A172 (cell line): ENCODE data around the gene SGPL1. TPM values are rescaled to one million over a fixed set of nuclear protein-coding genes. Genes with fewer than 3 reads are reported as not detected.
"Not testable (repeated sequence)": the region's sequence is repeated elsewhere in the genome, so short reads cannot be mapped to it uniquely, and the experiment has no call there.

Experiments
- DNase-seq: peaks from one replicate; pipeline ENCODE4 v3.0.0-alpha.2; 2015; ENCODE audit warnings: low spot score
- total RNA-seq: library from RNA; depleted of rRNA; stranded (reverse); fragments of >200 nt; shearing (Covaris generic); gene quantifications from 2 replicates; pipeline ENCODE4 v1.2.3, GENCODE V29; 2014

The SGPL1 gene
- total RNA-seq, 1 experiment from 2014 or later: 25.5 TPM

DNA sequence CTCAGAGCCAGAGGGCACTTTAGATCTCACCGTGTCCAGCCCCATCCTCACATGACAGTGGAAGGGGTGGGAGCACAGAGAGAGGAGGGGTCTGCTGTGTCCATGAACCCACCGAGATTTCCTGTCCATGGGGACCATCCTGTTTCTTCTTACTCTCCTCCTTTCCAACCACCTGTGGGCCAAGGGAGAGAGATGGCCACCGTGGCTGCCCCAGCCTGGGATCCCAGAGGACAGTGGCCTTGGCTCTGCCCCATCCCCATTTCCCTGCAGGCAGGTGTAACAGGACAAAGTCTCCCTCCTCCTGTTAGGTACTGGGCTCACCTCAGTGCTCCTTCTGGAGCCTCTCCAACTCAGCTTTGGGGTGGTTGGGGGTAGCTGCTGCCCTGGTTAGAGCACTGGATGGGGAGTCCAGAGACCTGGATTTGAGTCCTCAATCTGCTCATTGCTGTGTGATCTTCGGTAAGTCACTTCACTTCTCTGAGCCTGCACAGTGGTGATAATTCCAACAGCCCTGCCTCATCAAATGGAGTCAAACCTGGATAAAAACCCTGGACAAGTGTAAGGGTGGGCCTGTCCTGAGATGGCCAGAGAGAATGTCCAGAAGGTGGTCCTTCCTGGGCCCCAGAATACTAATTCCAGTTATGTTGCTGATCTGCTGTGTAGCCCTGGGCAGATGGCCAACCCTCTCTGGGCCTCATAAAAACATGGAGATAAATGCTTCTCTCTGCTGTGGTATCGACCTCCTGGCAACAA, 90.5 kb downstream of the SGPL1 start:
- no peak for DNase-seq

DNA sequence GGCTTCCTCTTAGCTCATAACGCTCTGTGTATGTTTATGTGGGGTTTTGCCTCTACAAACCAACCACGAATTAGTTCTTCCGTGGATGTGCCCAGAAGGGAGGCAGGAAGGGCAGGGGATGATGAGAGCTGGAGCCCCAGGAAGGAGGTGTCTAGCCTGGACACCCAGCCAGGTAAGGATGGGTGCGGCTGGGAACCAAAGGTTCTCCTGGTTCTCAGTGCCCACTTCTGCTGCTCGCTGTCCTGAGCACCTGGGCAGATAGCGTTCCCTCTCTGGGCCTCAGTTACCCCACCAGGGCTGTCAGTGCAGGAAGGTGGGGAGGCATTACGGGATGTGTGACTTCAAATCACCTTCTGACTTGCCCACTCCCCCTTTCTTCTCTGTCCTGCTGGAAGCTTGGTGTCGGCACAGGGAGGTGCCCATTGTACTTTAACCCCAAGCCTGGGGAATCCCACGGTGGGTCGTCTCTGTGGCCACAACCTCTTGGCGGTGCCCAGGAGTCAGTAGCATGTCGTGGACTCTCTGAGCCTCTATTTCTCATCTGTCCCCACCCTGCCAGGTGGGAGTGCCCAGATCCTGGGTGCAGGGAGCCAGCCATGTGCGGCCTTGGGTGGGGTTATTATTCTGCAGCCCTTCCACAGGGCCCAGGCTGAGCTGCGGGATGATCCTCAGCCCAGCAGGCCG, 91.3 kb downstream of the SGPL1 start:
- no peak for DNase-seq

GRCh38 chr10:70907637-70908405, 92.1 kb downstream of the SGPL1 start:
- no peak for DNase-seq

DNA sequence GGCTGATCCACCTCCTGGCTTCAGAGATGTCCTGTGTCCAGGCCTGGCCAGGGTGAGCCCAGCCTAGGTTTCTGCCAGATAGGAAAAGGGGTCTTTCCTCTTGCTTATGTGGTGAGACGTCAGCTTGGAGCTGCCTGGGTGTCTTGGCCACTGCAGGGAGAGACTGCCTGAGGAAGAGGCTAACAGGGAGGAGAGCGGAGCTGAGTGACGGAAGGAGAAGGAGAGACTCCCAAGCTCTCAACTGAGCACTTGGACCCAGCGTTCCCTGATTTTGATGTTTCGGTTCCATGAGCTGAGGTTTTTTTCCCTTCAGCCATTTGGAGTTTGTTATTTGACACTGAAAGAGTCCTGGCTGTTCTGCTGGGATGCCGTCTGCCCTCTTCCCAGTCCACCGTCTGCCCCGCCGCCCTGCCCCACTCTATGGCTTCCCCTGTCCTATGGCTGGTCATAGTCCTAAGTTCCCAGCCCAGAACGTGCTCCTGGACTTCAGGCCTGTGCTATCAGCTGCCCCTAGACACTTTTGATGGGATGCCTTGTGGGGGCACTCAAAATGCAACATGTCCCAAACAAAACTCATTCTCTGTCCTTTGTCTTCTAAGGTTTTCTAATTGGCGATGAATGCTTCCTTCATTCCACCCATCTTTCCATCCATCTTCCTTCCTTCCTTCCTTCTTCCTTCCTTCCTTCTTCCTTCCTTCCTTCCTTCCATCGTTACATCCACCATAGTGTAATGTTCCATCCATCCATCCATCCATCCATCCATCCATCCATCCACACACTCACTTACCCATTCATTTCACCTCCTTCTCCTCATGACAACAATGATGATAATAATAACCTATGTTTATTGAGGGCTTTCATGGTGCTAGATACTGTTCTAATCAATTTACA, 92.9 kb downstream of the SGPL1 start:
- DNase-seq: no peak

DNA sequence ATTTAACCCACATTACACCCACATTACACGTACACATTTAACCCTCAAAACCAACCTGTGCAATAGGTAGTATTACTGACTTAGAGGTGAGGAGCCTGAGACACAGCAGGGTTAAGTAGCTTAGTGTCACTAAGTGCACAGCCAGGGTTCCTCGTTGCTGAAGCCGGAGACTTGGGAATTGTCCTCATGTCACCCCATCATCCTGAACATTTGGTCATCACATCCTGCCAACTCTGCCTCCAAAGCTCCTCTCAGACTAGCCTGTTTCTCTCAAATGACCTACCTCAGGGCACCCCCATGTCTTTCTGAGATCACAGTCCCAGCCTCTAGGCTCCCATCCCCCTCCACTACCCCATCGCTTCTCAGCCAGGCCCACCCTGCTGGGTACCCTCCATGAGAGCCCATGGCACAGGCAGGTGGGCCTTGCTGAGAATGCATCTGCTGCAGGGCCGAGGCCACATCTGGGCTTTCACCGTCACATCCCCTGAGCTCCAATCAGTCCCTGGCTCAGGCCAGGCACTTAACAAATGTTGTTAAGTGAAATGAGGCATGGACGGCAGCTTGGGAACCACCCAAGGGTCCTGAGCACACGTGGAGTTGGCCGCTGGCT, 93.7 kb downstream of the SGPL1 start:
- DNase-seq: no peak

- DNase-seq: no peak
These were observed 95.0 kb downstream of the SGPL1 start for GRCh38 chr10:70910486-70911341.

- DNase-seq: no peak
These were observed 95.6 kb downstream of the SGPL1 start for GRCh38 chr10:70911386-70911785.

DNA sequence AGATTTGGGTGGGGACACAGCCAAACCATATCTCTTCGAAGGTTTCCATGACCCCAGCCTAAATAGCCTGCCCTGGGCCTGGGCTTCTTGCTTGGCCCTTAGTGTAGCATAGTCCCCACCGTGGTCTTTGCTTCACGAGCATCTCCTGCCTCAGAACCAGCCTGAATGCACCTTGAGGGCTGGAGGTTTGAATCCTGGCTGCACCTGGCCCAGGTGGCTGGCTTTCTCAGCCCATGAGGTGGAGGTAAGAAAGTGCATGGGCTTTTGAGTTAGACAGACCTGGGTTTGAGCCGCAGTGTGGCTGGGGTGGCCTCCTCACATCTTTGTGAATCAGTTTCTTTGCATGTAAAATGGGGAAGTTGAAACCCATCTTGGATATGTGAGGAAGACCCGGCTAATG, 96.8 kb downstream of the SGPL1 start:
- DNase-seq: no peak

GRCh38 chr10:70913191-70913892, 97.6 kb downstream of the SGPL1 start:
- no peak for DNase-seq

GRCh38 chr10:70913893-70914240, 98.1 kb downstream of the SGPL1 start:
- no peak for DNase-seq

DNA sequence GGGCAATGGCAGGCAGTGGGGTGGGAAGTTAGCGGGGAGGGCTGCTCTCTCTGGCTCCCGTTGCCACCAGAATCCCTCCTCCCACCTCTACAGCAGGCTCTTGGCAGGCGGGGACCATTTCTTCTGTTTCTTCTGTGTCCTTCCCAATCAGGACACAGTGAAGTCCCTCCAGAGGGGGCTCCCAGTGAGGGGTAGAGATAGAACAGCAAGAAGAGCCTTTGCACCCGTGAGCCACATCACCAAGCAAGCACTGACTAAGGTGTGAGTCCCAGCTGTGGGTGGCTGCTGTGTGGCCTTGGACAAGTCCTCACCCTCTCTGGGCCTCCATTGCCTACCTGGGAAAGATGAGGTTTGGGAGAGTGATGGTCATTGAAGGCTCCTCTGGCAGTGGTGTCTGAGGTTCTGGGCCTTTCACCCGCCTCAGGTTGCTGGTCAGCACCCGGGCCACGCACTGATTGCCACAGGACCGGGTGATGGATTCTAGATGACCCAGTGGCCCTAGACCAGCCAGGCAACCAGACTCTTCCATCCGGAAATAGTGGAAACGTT, 98.6 kb downstream of the SGPL1 start:
- no peak for DNase-seq

GRCh38 chr10:70915206-70915605, 99.5 kb downstream of the SGPL1 start:
- no peak for DNase-seq

DNA sequence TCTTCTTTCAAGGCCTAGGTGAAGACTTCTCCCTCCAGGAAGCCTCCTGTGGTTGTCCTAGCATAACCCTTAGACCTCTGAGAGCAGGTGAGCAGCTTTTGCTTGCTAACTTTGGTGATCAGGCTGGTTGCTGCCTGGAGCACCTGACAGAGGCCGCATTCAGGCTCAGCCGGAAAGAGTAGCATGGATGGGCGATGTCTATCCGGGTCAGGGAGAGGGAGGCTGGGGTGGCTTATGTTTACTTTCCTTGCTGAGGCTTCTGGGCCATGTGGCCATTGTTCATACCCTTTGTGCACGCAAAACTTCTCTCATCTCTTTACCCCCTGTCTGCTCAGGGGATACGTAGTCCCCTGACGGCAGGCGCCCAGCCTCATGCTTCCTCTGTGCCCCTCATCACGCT, 100.1 kb downstream of the SGPL1 start:
- no peak for DNase-seq

GRCh38 chr10:70916241-70916640, 100.5 kb downstream of the SGPL1 start:
- DNase-seq: no peak

- no peak for DNase-seq
These were observed 101.5 kb downstream of the SGPL1 start for GRCh38 chr10:70917226-70917625.

DNA sequence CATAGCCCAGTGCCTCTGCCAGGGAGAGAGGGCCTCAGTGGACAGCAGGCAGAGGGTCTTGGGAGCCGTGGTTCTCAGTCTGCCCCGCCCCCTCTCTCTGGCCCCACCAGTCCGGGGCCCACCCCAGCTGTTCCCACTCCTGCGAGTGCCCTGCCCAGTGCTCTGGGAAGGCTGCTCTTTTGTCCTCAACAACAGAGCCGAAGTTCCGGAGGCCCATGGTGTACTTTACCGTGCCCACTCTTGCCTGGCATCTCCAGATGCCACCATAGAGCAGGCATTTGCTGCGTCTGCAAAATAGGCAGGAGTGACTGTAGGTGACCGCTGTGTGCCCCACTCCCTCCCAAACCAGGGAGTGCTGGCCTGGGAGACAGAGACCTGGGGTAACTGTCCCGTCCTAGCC, 101.9 kb downstream of the SGPL1 start:
- DNase-seq: no peak

- DNase-seq: no peak
These were observed 103.2 kb downstream of the SGPL1 start for GRCh38 chr10:70918851-70919530.

DNA sequence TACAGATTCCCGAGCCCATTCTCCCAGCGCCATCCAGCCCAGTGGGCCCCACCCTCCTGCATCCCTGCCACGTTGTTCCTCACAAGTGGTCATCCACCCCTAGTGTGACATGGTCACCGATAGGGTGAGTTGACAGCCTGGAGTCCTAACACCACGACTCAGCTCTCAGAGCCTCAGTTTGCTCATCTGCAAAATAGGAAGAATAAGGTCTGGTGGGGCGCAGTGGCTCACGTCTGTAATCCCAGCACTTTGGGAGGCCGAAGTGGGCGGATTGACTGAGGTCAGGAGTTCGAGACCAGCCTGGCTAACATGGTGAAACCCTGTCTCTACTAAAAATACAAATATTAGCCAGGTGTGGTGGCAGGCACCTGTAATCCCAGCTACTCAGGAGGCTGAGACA, 104.2 kb downstream of the SGPL1 start:
- not testable (repeated sequence) for DNase-seq

- no peak for DNase-seq
These were observed 104.8 kb downstream of the SGPL1 start for GRCh38 chr10:70920519-70920918.
